HEK293T (cell line): Measurements from ENCODE around the gene RBP3.

Source experiments
- CTCF ChIA-PET: fragments of 350-600 bp; formaldehyde crosslinking; extraction: SDS; loops from one replicate; lab custom pipeline; 2021; ENCODE audit warnings: antibody characterized with exemption, inconsistent platforms; lab: Yijun Ruan, JAX
- POLR2A ChIA-PET: fragments of 350-600 bp; formaldehyde crosslinking; extraction: SDS; loops from one replicate; lab custom pipeline; 2020; ENCODE audit warnings: antibody characterized with exemption, inconsistent platforms; lab: Yijun Ruan, JAX
- DNase-seq: peaks from one replicate; pipeline ENCODE4 v3.0.0; 2012; ENCODE audit warnings: mixed read lengths; ENCODE audit errors: extremely low spot score
- ARNT ChIP-seq: fragments of 450-650 bp; IDR thresholded peaks from 2 replicates; pipeline ENCODE4 v1.6.1; 2017; ENCODE audit warnings: mild to moderate bottlenecking
- BHLHE40 ChIP-seq: fragments of 450-650 bp; IDR thresholded peaks from 2 replicates; pipeline ENCODE4 v1.6.1; 2016; ENCODE audit warnings: mild to moderate bottlenecking, moderate library complexity, borderline replicate concordance
- CTBP1 ChIP-seq: fragments of 450-650 bp; IDR thresholded peaks from 2 replicates; pipeline ENCODE4 v1.6.1; 2016; ENCODE audit warnings: borderline replicate concordance
- ELF4 ChIP-seq: fragments of 450-650 bp; IDR thresholded peaks from 2 replicates; pipeline ENCODE4 v1.6.1; 2017; ENCODE audit warnings: antibody characterized with exemption
- FOXA1 ChIP-seq: fragments of 450-650 bp; IDR thresholded peaks from 2 replicates; pipeline ENCODE4 v1.6.1; 2016; ENCODE audit warnings: mild to moderate bottlenecking
- FOXK2 ChIP-seq: fragments of 450-650 bp; IDR thresholded peaks from 2 replicates; pipeline ENCODE4 v1.6.1; 2016; ENCODE audit warnings: mild to moderate bottlenecking
- FOXM1 ChIP-seq: fragments of 450-650 bp; IDR thresholded peaks from 2 replicates; pipeline ENCODE4 v1.6.1; 2017; ENCODE audit warnings: mild to moderate bottlenecking, borderline replicate concordance
- HDGF ChIP-seq: fragments of 450-650 bp; IDR thresholded peaks from 2 replicates; pipeline ENCODE4 v1.6.1; 2017; ENCODE audit warnings: antibody characterized with exemption, borderline replicate concordance
- L3MBTL2 ChIP-seq: fragments of 450-650 bp; conservative IDR thresholded peaks from 2 replicates; pipeline ENCODE4 v1.6.1; 2016; ENCODE audit warnings: mild to moderate bottlenecking
- LEF1 ChIP-seq: fragments of 450-650 bp; IDR thresholded peaks from 2 replicates; pipeline ENCODE4 v1.6.1; 2017; ENCODE audit warnings: mild to moderate bottlenecking, borderline replicate concordance
- NFRKB ChIP-seq: fragments of 450-650 bp; IDR thresholded peaks from 2 replicates; pipeline ENCODE4 v1.6.1; 2016; ENCODE audit warnings: mild to moderate bottlenecking, moderate library complexity
- SP1 ChIP-seq: fragments of 450-650 bp; IDR thresholded peaks from 2 replicates; pipeline ENCODE4 v1.6.1; 2017
- SUZ12 ChIP-seq: fragments of 450-650 bp; IDR thresholded peaks from 2 replicates; pipeline ENCODE4 v1.6.1; 2016; ENCODE audit warnings: mild to moderate bottlenecking
- TARDBP ChIP-seq: fragments of 450-650 bp; IDR thresholded peaks from 2 replicates; pipeline ENCODE4 v1.6.1; 2016
- ZNF384 ChIP-seq: fragments of 450-650 bp; IDR thresholded peaks from 2 replicates; pipeline ENCODE4 v1.6.1; 2016
- TF ChIP-seq, protein P1 (sequence below): fragments of 450-650 bp; IDR thresholded peaks from 2 replicates; pipeline ENCODE4 v1.6.1; 2016

RBP3 gene

GRCh38 chr10:47359626-47360418, 11.7 kb downstream of the RBP3 start:
- TF ChIP-seq FOXK2: no peak
- TF ChIP-seq SUZ12: no peak
- TF ChIP-seq CTBP1: no peak
- TF ChIP-seq FOXA1: no peak
- TF ChIP-seq L3MBTL2: no peak
- DNase-seq: no peak
- POLR2A ChIA-PET: no interaction called here
- CTCF ChIA-PET: interaction anchor here (0.6 to 0.9 kb wide), 2 partner anchors 20 to 58 kb away, joined by 3 read pairs; no protein-coding TSS in a partner anchor

GRCh38 chr10:47360419-47361040, 12.4 kb downstream of the RBP3 start:
- TF ChIP-seq SP1: no peak
- no peak for TF ChIP-seq FOXA1
- TF ChIP-seq L3MBTL2: no peak
- TF ChIP-seq SUZ12: no peak
- TF ChIP-seq FOXK2: no peak
- TF ChIP-seq ZNF384: no peak
- TF ChIP-seq HDGF: no peak
- no peak for TF ChIP-seq LEF1
- TF ChIP-seq, protein P1, sequence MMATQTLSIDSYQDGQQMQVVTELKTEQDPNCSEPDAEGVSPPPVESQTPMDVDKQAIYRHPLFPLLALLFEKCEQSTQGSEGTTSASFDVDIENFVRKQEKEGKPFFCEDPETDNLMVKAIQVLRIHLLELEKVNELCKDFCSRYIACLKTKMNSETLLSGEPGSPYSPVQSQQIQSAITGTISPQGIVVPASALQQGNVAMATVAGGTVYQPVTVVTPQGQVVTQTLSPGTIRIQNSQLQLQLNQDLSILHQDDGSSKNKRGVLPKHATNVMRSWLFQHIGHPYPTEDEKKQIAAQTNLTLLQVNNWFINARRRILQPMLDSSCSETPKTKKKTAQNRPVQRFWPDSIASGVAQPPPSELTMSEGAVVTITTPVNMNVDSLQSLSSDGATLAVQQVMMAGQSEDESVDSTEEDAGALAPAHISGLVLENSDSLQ: no peak
- no peak for TF ChIP-seq NFRKB
- TF ChIP-seq ARNT: no peak
- no peak for TF ChIP-seq ELF4
- TF ChIP-seq TARDBP: no peak
- no peak for TF ChIP-seq FOXM1
- no peak for DNase-seq
- ChIA-PET POLR2A (no interaction called here), CTCF (interaction anchor here (0.6 kb wide), 1 partner anchor 58 kb away, joined by 3 read pairs; no protein-coding TSS in a partner anchor)

- CTCF ChIA-PET: interaction anchor here (0.7 to 0.9 kb wide), 3 partner anchors 8 to 16 kb away, joined by 3 to 4 read pairs (median 4); no protein-coding TSS in a partner anchor
- TF ChIP-seq LEF1 (no peak), SUZ12 (no peak), TARDBP (no peak), FOXA1 (no peak), ELF4 (no peak), HDGF (no peak), L3MBTL2 (no peak), CTBP1 (no peak), ZNF384 (no peak)
- TF ChIP-seq, protein P1: no peak
Measured at GRCh38 chr10:47361293-47361692, 13.1 kb downstream of the RBP3 start.

GRCh38 chr10:47362199-47362598, 14.0 kb downstream of the RBP3 start:
- TF ChIP-seq, protein P1: no peak
- no peak for TF ChIP-seq LEF1
- no peak for TF ChIP-seq FOXM1
- no peak for TF ChIP-seq BHLHE40
- TF ChIP-seq TARDBP: no peak
- no peak for TF ChIP-seq HDGF
- TF ChIP-seq CTBP1: no peak
- TF ChIP-seq L3MBTL2: no peak
- no peak for TF ChIP-seq SUZ12
- POLR2A ChIA-PET: interaction anchor here (1.0 kb wide), 1 partner anchor 20 kb away, joined by 3 read pairs; no protein-coding TSS in a partner anchor
- no peak for DNase-seq
- CTCF ChIA-PET: interaction anchor here (0.7 to 0.9 kb wide), 6 partner anchors 9 to 369 kb away, joined by 3 to 4 read pairs (median 4); no protein-coding TSS in a partner anchor

More at GRCh38 chr10:47361293-47361692, 13.1 kb downstream of the RBP3 start:
- peak; percentile 80 for DNase-seq
- POLR2A ChIA-PET: interaction anchor here (1.0 kb wide), 1 partner anchor 21 kb away, joined by 3 read pairs; no protein-coding TSS in a partner anchor

DNA sequence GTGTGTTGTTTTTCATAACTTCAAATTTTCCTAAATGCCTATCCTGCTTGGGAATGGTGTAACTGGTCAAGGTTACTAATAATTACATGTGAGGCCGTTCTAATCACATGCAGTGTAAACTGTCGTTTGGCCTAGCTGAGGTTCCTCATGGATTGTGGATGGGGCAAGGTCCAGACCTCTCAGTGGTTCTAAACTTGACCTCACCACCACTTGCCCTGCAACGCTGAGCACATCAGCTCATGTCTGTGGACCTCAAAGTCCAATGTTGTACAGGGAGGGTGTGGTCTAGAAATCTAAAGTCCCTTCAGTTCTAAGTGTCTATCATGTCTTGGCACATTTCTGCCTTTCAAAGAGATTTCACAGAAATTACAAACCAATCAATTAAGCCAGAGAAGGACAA, 15.6 kb downstream of the RBP3 start:
- no peak for DNase-seq
- CTCF ChIA-PET: interaction anchor here (0.5 to 0.7 kb wide), 2 partner anchors 14 to 23 kb away, joined by 3 read pairs; no protein-coding TSS in a partner anchor
- TF ChIP-seq LEF1 (no peak), FOXK2 (no peak), FOXA1 (no peak), SUZ12 (no peak), BHLHE40 (no peak), ELF4 (no peak), NFRKB (no peak), ARNT (no peak), TARDBP (no peak)

GRCh38 chr10:47364366-47364765, 16.2 kb downstream of the RBP3 start:
- POLR2A ChIA-PET: no interaction called here
- no peak for TF ChIP-seq L3MBTL2
- TF ChIP-seq FOXK2: no peak
- TF ChIP-seq ARNT: no peak
- no peak for TF ChIP-seq ZNF384
- no peak for TF ChIP-seq FOXM1
- no peak for TF ChIP-seq ELF4
- no peak for TF ChIP-seq SP1
- no peak for TF ChIP-seq BHLHE40
- no peak for TF ChIP-seq SUZ12
- TF ChIP-seq CTBP1: no peak
- no peak for TF ChIP-seq LEF1
- TF ChIP-seq TARDBP: no peak
- no peak for TF ChIP-seq HDGF
- no peak for TF ChIP-seq NFRKB
- TF ChIP-seq, protein P1: no peak
- no peak for TF ChIP-seq FOXA1
- DNase-seq: no peak
- CTCF ChIA-PET: no interaction called here

More for the DNA sequence above, 15.6 kb downstream of the RBP3 start:
- POLR2A ChIA-PET: no interaction called here
